ENCODE measurements around the gene GPR158.

- TF ChIP-seq CTCF (IDR thresholded peaks at IDR 0.05; ENCODE audit: insufficient read depth, low read length, poor library complexity, severe bottlenecking) (no peak), EZH2phosphoT487 (conservative IDR thresholded peaks at IDR 0.05; ENCODE audit: low read length) (no peak)
Observed at GRCh38 chr10:25646371-25646770, 471.6 kb downstream of the GPR158 start.
